ENCODE results near the gene NTRK3.

DNA sequence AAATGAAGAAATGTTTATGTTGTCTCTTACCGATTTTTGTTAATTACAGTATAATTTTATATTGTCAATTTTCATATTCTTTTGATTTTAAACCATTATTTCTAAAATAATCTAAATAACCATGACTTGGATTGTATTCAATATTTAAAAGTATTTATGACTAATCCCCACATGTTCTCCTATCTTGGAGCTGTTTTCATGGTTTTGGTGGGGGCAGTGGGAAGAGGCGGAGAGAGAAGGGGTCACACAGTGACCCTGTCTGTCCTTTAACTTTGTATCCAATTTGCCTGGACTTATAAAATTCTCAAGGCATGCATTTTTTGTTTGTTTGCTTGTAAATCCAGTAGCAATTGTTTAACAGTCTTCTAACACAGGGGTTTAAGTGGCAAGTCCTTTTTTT lies 407.4 kb downstream of the NTRK3 start:
- TF ChIP-seq, protein P1, sequence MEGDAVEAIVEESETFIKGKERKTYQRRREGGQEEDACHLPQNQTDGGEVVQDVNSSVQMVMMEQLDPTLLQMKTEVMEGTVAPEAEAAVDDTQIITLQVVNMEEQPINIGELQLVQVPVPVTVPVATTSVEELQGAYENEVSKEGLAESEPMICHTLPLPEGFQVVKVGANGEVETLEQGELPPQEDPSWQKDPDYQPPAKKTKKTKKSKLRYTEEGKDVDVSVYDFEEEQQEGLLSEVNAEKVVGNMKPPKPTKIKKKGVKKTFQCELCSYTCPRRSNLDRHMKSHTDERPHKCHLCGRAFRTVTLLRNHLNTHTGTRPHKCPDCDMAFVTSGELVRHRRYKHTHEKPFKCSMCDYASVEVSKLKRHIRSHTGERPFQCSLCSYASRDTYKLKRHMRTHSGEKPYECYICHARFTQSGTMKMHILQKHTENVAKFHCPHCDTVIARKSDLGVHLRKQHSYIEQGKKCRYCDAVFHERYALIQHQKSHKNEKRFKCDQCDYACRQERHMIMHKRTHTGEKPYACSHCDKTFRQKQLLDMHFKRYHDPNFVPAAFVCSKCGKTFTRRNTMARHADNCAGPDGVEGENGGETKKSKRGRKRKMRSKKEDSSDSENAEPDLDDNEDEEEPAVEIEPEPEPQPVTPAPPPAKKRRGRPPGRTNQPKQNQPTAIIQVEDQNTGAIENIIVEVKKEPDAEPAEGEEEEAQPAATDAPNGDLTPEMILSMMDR (IDR thresholded peaks at IDR 0.05; ENCODE audit: insufficient read depth, low read length): no peak
- TF ChIP-seq POLR2AphosphoS5 (IDR thresholded peaks at IDR 0.05; ENCODE audit: low read depth): no peak
